Measurements from ENCODE around the gene SRP9. TPM values are rescaled to one million over a fixed set of nuclear protein-coding genes. Genes with fewer than 3 reads are reported as not detected.

SRP9 gene
- total RNA-seq, 1 donor from 2014 or later, result 1,104 TPM

GRCh38 chr1:225825607-225826007 lies 48.0 kb downstream of the SRP9 start:
- H4K20me1 ChIP-seq (ENCODE audit: low read depth), result peaks cover 23% of the 10 kb centered on the region
- no peak for TF ChIP-seq EZH2 (IDR thresholded peaks at IDR 0.05)
- no peak for TF ChIP-seq CTCF (IDR thresholded peaks at IDR 0.05)
- no peak for TF ChIP-seq EZH2phosphoT487 (IDR thresholded peaks at IDR 0.05)
- H3K4me1 ChIP-seq, result peaks cover 22% of the 10 kb centered on the region
- peak overlapping the region; percentile 70 for H3K27ac ChIP-seq
- DNase-seq (ENCODE audit: low spot score), result no peak
- no peaks in the 10 kb centered on the region for H3K9me3 ChIP-seq (ENCODE audit: low read depth)
- no peak overlapping the region for H3K4me2 ChIP-seq
- Mint-ChIP-seq H3K4me1 (peaks cover 34% of the 10 kb centered on the region), H3K4me3 (peak overlapping the region; percentile 64), H3K9me3 (no peaks in the 10 kb centered on the region), H3K27me3 (ENCODE audit: insufficient read depth, low read depth) (peaks cover 2% of the 10 kb centered on the region), H3K27ac (no peak overlapping the region), H3K36me3 (no peaks in the 10 kb centered on the region)
- H3K9ac ChIP-seq, result no peak overlapping the region
- no peak overlapping the region for H3K4me3 ChIP-seq
- peaks cover 10% of the 10 kb centered on the region for H3F3A ChIP-seq (ENCODE audit: low read depth)
- H2AFZ ChIP-seq (replicated peaks), result no peak overlapping the region
- H3K27me3 ChIP-seq, result no peaks in the 10 kb centered on the region
- no peaks in the 10 kb centered on the region for H3K36me3 ChIP-seq
- no peaks in the 10 kb centered on the region for H3K79me2 ChIP-seq (ENCODE audit: low read depth)

- Mint-ChIP-seq H3K4me3 (no peak overlapping the region), H3K27ac (no peak overlapping the region)
- no peaks in the 10 kb centered on the region for H3K79me2 ChIP-seq (ENCODE audit: low read depth)
Observed at GRCh38 chr1:225827076-225827475, 49.5 kb downstream of the SRP9 start.

DNA sequence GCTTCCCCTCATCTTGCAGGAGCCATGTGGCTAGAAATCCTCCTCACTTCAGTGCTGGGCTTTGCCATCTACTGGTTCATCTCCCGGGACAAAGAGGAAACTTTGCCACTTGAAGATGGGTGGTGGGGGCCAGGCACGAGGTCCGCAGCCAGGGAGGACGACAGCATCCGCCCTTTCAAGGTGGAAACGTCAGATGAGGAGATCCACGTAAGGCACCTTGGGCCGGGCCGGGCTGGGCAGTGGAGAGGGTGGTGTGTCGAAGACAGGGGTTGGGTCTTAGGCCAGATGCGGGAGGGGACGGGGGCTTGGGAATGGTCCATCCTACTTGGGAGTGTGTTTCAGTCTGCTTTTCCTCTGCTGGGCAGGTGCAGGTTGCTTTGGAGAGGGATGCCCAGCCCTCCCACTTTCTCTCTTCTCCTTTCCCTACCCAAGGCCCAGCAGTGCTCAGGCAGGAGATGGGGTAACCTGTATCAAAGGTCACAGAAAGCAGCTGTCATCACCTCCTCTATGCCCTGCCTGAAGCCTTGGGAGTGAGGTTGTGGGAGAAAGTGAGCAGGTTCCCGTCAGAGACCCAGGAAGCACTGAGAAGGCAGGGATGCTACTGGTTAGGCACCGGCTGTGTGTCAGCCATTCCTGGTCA lies 51.2 kb downstream of the SRP9 start:
- Histone ChIP-seq H3K27me3 (no peaks in the 10 kb centered on the region), H3K4me1 (peaks cover 22% of the 10 kb centered on the region), H3K4me3 (no peak overlapping the region), H3K9me3 (ENCODE audit: low read depth) (no peaks in the 10 kb centered on the region), H3K79me2 (ENCODE audit: low read depth) (no peaks in the 10 kb centered on the region), H3K9ac (no peak overlapping the region), H3K27ac (no peak overlapping the region), H2AFZ (replicated peaks) (no peak overlapping the region), H3F3A (ENCODE audit: low read depth) (peaks cover 10% of the 10 kb centered on the region), H3K4me2 (no peak overlapping the region), H3K36me3 (no peaks in the 10 kb centered on the region), H4K20me1 (ENCODE audit: low read depth) (peaks cover 22% of the 10 kb centered on the region)
- TF ChIP-seq EZH2 (IDR thresholded peaks at IDR 0.05) (no peak), EZH2phosphoT487 (IDR thresholded peaks at IDR 0.05) (no peak), CTCF (IDR thresholded peaks at IDR 0.05) (no peak)
- H3K4me3 Mint-ChIP-seq, result no peak overlapping the region
- H3K27ac Mint-ChIP-seq, result no peak overlapping the region
- peaks cover 2% of the 10 kb centered on the region for H3K27me3 Mint-ChIP-seq (ENCODE audit: insufficient read depth, low read depth)
- peaks cover 28% of the 10 kb centered on the region for H3K4me1 Mint-ChIP-seq
- no peak for DNase-seq (ENCODE audit: low spot score)
- no peaks in the 10 kb centered on the region for H3K9me3 Mint-ChIP-seq
- peaks cover 9% of the 10 kb centered on the region for H3K36me3 Mint-ChIP-seq

More at GRCh38 chr1:225827076-225827475, 49.5 kb downstream of the SRP9 start:
- no peak for DNase-seq (ENCODE audit: low spot score)
- Histone ChIP-seq H3K27ac (no peak overlapping the region), H3K4me1 (peaks cover 22% of the 10 kb centered on the region), H3K4me2 (no peak overlapping the region), H2AFZ (replicated peaks) (no peak overlapping the region), H3K9ac (no peak overlapping the region), H3K9me3 (ENCODE audit: low read depth) (no peaks in the 10 kb centered on the region), H3K27me3 (no peaks in the 10 kb centered on the region), H3K36me3 (no peaks in the 10 kb centered on the region), H3F3A (ENCODE audit: low read depth) (peaks cover 10% of the 10 kb centered on the region), H3K4me3 (no peak overlapping the region), H4K20me1 (ENCODE audit: low read depth) (peaks cover 23% of the 10 kb centered on the region)
- peaks cover 32% of the 10 kb centered on the region for H3K4me1 Mint-ChIP-seq
- no peak for TF ChIP-seq EZH2 (IDR thresholded peaks at IDR 0.05)
- H3K27me3 Mint-ChIP-seq (ENCODE audit: insufficient read depth, low read depth), result peaks cover 2% of the 10 kb centered on the region
- H3K9me3 Mint-ChIP-seq, result no peaks in the 10 kb centered on the region
- H3K36me3 Mint-ChIP-seq, result peaks cover 6% of the 10 kb centered on the region

DNA sequence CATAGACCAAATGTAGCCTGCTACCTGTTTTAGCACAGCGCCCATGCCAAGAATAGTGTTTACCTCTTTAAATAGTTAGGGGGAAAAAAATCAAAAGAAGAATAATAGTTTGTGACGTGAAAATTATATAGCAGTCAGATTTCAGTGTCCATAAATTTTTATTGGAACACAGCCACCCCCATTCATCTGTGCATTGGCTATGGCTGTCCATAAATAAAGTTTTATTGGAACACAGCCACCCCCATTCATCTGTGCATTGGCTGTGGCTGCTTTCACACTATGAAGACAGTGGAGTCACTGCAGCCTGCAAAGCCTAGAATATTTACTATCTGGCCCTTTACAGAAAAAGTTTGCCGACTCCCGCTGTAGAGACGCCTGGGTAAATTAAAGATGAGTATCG lies 53.2 kb downstream of the SRP9 start:
- Histone ChIP-seq H3K27ac (no peak overlapping the region), H3K36me3 (no peaks in the 10 kb centered on the region), H3F3A (ENCODE audit: low read depth) (peaks cover 1% of the 10 kb centered on the region), H3K4me1 (peaks cover 2% of the 10 kb centered on the region), H2AFZ (replicated peaks) (no peak overlapping the region), H3K4me3 (no peak overlapping the region), H3K9ac (no peak overlapping the region), H4K20me1 (ENCODE audit: low read depth) (peaks cover 2% of the 10 kb centered on the region), H3K9me3 (ENCODE audit: low read depth) (no peaks in the 10 kb centered on the region), H3K27me3 (no peaks in the 10 kb centered on the region), H3K79me2 (ENCODE audit: low read depth) (no peaks in the 10 kb centered on the region), H3K4me2 (no peak overlapping the region)
- no peak overlapping the region for H3K27ac Mint-ChIP-seq
- H3K36me3 Mint-ChIP-seq, result peaks cover 9% of the 10 kb centered on the region
- H3K4me1 Mint-ChIP-seq, result peaks cover 8% of the 10 kb centered on the region
- DNase-seq (ENCODE audit: low spot score), result no peak
- TF ChIP-seq CTCF (IDR thresholded peaks at IDR 0.05), result no peak
- no peak for TF ChIP-seq EZH2phosphoT487 (IDR thresholded peaks at IDR 0.05)
- TF ChIP-seq EZH2 (IDR thresholded peaks at IDR 0.05), result no peak
- no peaks in the 10 kb centered on the region for H3K9me3 Mint-ChIP-seq
- no peak overlapping the region for H3K4me3 Mint-ChIP-seq
- H3K27me3 Mint-ChIP-seq (ENCODE audit: insufficient read depth, low read depth), result peaks cover 4% of the 10 kb centered on the region
